Endothelial cell (in vitro differentiated cells): ENCODE results near the gene ACTG2. TPM values are rescaled to one million over a fixed set of nuclear protein-coding genes. Genes with fewer than 3 reads are reported as not detected.

Experiments
- DNase-seq: peaks from one replicate; pipeline ENCODE4 v3.0.0; 2021; ENCODE audit warnings: low spot score
- H3K27ac Mint-ChIP-seq: one replicate; pipeline ENCODE4 v1.8.0; 2021; ENCODE audit warnings: mixed read lengths, inconsistent platforms; ENCODE audit not compliant: unreplicated experiment
- H3K27me3 Mint-ChIP-seq: one replicate; pipeline ENCODE4 v1.8.0; 2021; ENCODE audit warnings: mild to moderate bottlenecking, moderate library complexity, mixed read lengths, inconsistent platforms; ENCODE audit not compliant: unreplicated experiment
- H3K36me3 Mint-ChIP-seq: one replicate; pipeline ENCODE4 v1.8.0; 2021; ENCODE audit warnings: mild to moderate bottlenecking, low read depth, mixed read lengths, inconsistent platforms; ENCODE audit not compliant: unreplicated experiment
- H3K4me1 Mint-ChIP-seq: one replicate; pipeline ENCODE4 v1.8.0; 2021; ENCODE audit warnings: mild to moderate bottlenecking, mixed read lengths, inconsistent platforms; ENCODE audit not compliant: unreplicated experiment
- H3K4me3 Mint-ChIP-seq: one replicate; pipeline ENCODE4 v1.8.0; 2021; ENCODE audit warnings: mild to moderate bottlenecking, mixed read lengths, inconsistent platforms; ENCODE audit not compliant: unreplicated experiment
- H3K9me3 Mint-ChIP-seq: one replicate; pipeline ENCODE4 v1.8.0; 2021; ENCODE audit warnings: mixed read lengths, inconsistent platforms; ENCODE audit not compliant: unreplicated experiment
- CTCF ChIP-seq: fragments of 200-600 bp; sonication (generic); IDR thresholded peaks from one replicate; pipeline ENCODE4 v1.5.0; 2021; ENCODE audit warnings: antibody characterized with exemption; ENCODE audit not compliant: unreplicated experiment
- total RNA-seq: library from RNA; stranded (reverse); fragmentation: NEBNext Ultra II Directional; extraction: Animal tissue kit (Norgen Biotek cat#: 25700); gene quantifications from one replicate; pipeline ENCODE4 v1.2.1, GENCODE V29; 2021; ENCODE audit not compliant: unreplicated experiment

ACTG2 gene
- total RNA-seq, 1 donor from 2014 or later, result 8.3 TPM

- no peaks in the 10 kb centered on the region for H3K4me1 Mint-ChIP-seq
- no peak for DNase-seq
- no peaks in the 10 kb centered on the region for H3K9me3 Mint-ChIP-seq
- H3K27ac Mint-ChIP-seq, result no peak overlapping the region
- H3K4me3 Mint-ChIP-seq, result no peak overlapping the region
- H3K27me3 Mint-ChIP-seq, result no peaks in the 10 kb centered on the region
- H3K36me3 Mint-ChIP-seq, result peaks cover 18% of the 10 kb centered on the region
- no peak for TF ChIP-seq CTCF
Observed at GRCh38 chr2:73944714-73945113, 51.9 kb downstream of the ACTG2 start.

- no peaks in the 10 kb centered on the region for H3K4me1 Mint-ChIP-seq
- no peak for TF ChIP-seq CTCF
- DNase-seq, result no peak
- no peaks in the 10 kb centered on the region for H3K9me3 Mint-ChIP-seq
- no peak overlapping the region for H3K27ac Mint-ChIP-seq
- H3K27me3 Mint-ChIP-seq, result no peaks in the 10 kb centered on the region
- H3K4me3 Mint-ChIP-seq, result no peak overlapping the region
- peaks cover 30% of the 10 kb centered on the region for H3K36me3 Mint-ChIP-seq
Observed at GRCh38 chr2:73946215-73946614, 53.4 kb downstream of the ACTG2 start.

GRCh38 chr2:73946666-73947065 is 53.9 kb downstream of the ACTG2 start:
- no peak for TF ChIP-seq CTCF
- H3K4me3 Mint-ChIP-seq, result no peak overlapping the region
- no peaks in the 10 kb centered on the region for H3K27me3 Mint-ChIP-seq
- no peaks in the 10 kb centered on the region for H3K4me1 Mint-ChIP-seq
- DNase-seq, result no peak
- no peaks in the 10 kb centered on the region for H3K9me3 Mint-ChIP-seq
- no peak overlapping the region for H3K27ac Mint-ChIP-seq
- H3K36me3 Mint-ChIP-seq, result peaks cover 34% of the 10 kb centered on the region

GRCh38 chr2:73947412-73948018 is 54.7 kb downstream of the ACTG2 start:
- H3K36me3 Mint-ChIP-seq, result peaks cover 43% of the 10 kb centered on the region
- no peak for TF ChIP-seq CTCF
- no peaks in the 10 kb centered on the region for H3K9me3 Mint-ChIP-seq
- DNase-seq, result no peak
- no peaks in the 10 kb centered on the region for H3K4me1 Mint-ChIP-seq
- no peak overlapping the region for H3K27ac Mint-ChIP-seq
- H3K27me3 Mint-ChIP-seq, result no peaks in the 10 kb centered on the region
- H3K4me3 Mint-ChIP-seq, result no peak overlapping the region

GRCh38 chr2:73949802-73950201 is 57.0 kb downstream of the ACTG2 start:
- Mint-ChIP-seq H3K36me3 (peaks cover 49% of the 10 kb centered on the region), H3K27ac (no peak overlapping the region), H3K9me3 (no peaks in the 10 kb centered on the region), H3K27me3 (no peaks in the 10 kb centered on the region), H3K4me3 (no peak overlapping the region), H3K4me1 (no peaks in the 10 kb centered on the region)
- TF ChIP-seq CTCF, result no peak
- no peak for DNase-seq
